D721Med (cell line): ENCODE data around the gene PELI3.

ENCODE experiments used
- DNase-seq: peaks from one replicate; pipeline ENCODE4 v3.0.0; 2011; ENCODE audit warnings: low spot score; ENCODE audit not compliant: insufficient read length
- FAIRE-seq: peaks from 2 replicates; lab custom pipeline; 2011; peaks lifted over from hg19 to GRCh38; lab: Jason Lieb, UNC
- TF ChIP-seq, protein P1 (sequence below): IDR thresholded peaks from 2 replicates; pipeline ENCODE4 v1.5.1; 2012; ENCODE audit warnings: mild to moderate bottlenecking, control low read depth; ENCODE audit not compliant: insufficient read depth; ENCODE audit errors: missing control alignments

The PELI3 gene, protein sequence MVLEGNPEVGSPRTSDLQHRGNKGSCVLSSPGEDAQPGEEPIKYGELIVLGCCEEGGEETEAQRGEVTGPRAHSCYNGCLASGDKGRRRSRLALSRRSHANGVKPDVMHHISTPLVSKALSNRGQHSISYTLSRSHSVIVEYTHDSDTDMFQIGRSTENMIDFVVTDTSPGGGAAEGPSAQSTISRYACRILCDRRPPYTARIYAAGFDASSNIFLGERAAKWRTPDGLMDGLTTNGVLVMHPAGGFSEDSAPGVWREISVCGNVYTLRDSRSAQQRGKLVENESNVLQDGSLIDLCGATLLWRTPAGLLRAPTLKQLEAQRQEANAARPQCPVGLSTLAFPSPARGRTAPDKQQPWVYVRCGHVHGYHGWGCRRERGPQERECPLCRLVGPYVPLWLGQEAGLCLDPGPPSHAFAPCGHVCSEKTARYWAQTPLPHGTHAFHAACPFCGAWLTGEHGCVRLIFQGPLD

DNA sequence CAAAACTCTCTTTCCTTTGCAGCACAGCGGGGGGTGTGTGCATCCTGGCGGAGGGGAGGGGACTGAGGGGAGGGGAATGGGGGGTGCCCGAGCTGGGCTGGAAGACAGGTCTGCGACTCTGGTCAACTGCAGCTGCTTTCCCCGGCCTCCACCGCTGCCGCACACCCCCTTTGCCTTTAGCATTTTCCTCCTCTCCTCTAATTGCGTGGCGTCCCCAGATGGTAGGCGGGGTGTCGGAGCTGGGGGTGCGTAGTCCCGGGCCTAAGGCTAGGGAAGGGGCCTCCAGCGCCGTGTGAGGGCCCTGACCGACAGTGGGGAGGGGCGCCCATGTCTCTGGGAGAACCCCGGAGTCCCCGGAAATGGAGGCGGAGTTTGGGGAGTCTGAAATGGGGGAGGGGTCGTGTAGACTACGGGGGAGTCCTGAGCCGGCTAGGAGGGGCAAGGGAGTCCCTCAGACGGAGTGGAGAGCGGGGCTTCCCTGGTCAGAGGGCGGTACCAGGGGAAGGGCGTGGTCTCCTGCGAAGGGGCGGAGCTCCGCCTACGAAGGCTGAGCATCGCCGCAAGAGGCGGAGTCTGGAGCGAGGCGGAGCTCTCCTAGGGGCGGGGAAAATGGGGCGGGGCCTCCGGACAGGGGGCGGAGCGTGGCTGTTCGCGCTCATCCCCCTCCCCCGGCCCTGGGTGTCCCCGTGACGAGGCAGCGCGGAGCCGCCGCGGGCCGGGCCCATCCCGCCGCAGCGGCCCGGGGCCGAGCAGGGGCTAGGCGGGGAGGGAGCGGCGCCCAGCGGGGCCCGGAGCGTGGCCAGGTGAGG, at the start of gene PELI3:
PELI3 (plus strand) TSS at position 681 of the 809 bp plus-strand sequence. CDS start 1,224 bp downstream, outside the sequence.
- FAIRE-seq (no peak), DNase-seq (peak; percentile 94)
- TF ChIP-seq, protein P1, sequence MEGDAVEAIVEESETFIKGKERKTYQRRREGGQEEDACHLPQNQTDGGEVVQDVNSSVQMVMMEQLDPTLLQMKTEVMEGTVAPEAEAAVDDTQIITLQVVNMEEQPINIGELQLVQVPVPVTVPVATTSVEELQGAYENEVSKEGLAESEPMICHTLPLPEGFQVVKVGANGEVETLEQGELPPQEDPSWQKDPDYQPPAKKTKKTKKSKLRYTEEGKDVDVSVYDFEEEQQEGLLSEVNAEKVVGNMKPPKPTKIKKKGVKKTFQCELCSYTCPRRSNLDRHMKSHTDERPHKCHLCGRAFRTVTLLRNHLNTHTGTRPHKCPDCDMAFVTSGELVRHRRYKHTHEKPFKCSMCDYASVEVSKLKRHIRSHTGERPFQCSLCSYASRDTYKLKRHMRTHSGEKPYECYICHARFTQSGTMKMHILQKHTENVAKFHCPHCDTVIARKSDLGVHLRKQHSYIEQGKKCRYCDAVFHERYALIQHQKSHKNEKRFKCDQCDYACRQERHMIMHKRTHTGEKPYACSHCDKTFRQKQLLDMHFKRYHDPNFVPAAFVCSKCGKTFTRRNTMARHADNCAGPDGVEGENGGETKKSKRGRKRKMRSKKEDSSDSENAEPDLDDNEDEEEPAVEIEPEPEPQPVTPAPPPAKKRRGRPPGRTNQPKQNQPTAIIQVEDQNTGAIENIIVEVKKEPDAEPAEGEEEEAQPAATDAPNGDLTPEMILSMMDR, result no peak

DNA sequence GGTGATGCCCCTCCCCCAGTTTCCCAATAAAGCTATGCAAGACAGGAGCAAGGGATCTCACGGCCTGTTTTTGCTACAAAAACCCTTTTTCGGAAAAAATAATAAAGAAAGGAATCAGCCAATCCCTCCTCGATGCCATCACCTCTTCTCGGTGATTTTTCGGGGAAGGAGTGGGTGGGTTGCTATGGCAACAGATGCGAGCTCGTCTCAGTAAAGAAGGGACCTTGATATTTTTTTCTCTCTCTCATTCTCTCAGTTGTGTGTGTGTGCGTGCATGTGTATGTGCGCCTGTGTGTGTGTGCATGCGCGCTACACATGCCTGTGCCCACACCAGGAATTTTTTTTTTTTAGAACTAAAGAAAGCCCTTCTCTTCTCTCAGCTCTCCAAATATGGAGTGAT, 49.7 kb upstream of the PELI3 start:
- TF ChIP-seq, protein P1, result no peak
- no peak for FAIRE-seq
- DNase-seq, result no peak

DNA sequence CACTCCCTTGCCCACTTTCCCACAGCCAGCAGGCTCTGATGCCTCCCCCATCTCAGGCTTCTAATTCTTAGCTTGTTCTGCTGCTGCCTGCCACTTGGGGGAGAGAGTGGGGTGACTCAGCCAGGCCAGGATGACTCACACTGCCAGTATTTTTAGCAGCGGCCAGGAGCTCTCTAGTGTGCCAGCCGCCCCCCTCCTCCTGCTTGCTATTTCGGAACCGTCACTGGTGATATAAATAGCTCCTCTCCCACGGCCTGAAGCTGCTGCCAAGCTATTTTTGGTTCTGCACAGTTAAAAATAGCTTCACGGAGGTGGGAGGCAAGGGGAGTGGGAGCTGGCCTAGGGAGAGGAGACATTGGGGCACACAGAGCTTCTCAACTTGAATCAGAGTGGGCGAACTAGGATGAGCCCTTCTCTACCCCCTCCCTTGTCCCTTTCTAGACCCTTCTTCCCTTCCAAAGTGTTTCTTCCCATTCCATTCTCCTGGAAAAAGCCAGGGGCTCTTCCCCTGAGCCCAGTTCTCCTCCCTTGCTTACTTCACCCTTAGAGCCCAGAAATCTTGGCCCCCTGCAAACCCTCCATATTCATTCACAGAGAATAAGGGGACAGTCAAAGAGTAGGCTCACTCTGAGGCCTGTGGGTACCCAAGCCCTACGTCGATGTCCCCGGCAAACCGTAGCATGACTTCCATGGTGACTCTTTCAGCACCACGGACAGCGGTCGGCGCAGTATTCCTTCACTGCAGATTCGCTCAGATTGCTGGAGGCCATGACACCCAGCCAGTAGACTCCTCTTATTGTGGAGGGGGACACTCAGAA, 48.3 kb upstream of the PELI3 start:
- TF ChIP-seq, protein P1, result peak; percentile 43
- FAIRE-seq (no peak), DNase-seq (no peak)

DNA sequence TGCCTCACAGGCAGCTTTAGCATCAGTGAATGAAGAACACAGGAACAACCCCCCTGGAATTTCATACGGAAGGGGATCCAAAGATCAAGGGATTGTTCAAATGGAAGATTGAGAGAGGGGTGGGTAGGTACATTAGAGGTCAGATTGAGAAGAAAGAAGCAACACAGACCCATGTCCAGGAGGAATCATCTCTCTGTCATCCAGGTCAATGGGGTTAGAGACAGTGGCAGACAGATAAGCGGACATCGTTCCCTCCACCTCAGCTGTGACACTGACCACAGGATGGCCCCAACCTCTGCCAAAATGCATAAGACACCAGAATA, 47.8 kb upstream of the PELI3 start:
- DNase-seq, result no peak
- no peak for FAIRE-seq
- TF ChIP-seq, protein P1, result no peak

DNA sequence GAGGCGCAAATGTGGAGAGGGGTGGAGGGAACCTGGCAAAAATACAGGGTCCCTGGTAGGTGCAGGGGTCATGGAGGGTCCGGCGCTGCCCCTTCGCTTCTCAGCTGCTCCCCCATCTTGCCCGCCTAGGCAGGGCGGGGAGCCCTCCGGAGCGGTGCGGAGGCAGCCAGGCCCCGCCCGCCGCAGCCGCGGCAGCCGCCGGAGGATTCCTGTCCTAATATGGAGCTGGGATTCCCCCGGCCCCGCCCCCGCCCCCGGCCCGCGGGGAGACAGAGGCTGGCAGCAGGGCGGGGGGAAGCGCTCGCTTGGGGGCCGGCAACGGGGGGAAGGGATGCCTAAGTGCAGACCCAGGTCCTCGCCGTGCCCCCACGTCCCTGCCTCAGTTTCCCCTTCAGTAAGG, 46.9 kb upstream of the PELI3 start:
- TF ChIP-seq, protein P1, result no peak
- peak; percentile 84 for DNase-seq
- FAIRE-seq, result no peak

DNA sequence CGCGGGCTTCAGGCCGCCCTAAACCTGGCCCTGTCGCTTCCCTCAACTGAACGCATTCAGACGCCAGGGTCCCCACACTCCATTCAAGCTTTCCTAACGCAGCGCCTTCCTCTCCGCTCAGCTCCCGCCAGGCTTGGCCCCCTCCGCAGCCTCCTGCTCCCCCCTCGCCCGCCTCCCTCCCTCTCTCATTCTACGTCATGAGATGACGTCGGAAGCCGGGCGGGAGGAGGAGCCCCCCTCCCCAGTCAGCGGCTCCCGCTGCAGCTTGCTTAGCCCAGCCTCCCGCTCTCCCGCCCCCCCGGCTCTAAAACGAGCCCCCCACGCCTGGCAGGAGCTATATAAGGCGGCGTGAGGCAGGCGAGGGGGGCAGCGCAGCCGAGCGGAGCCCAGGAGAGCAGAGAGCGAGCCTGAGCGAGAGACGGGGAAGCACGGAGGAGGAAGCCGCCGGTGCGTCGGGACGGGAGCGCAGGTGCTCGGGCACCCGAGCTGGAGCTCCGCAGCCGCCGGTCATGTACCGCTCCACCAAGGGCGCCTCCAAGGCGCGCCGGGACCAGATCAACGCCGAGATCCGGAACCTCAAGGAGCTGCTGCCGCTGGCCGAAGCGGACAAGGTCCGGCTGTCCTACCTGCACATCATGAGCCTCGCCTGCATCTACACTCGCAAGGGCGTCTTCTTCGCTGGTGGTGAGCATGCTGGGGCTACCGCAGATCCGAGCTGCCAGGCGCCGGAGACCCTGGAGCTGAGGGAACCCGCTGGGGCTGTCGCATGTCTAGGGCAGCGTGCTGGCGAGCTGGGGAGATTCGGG, 45.8 kb upstream of the PELI3 start, which contains the start of gene NPAS4:
NPAS4 (plus strand) TSS at position 365 of the 806 bp plus-strand sequence; CDS start at position 510, 145 bp downstream.
- no peak for FAIRE-seq
- peak; percentile 81 for DNase-seq
- TF ChIP-seq, protein P1, result no peak
